OCI-LY7 (cell line): ENCODE data around the gene PCCA.

Source experiments
- EZH2phosphoT487 ChIP-seq: fragments of 200-600 bp; sonication (generic); IDR thresholded peaks from 2 replicates; pipeline ENCODE4 v1.6.1; 2018; ENCODE audit warnings: low read depth, borderline replicate concordance, mild to moderate bottlenecking, mixed run types, antibody characterized with exemption, low read length, moderate library complexity, mixed read lengths
- TF ChIP-seq, protein P1 (sequence below): fragments of 200-600 bp; sonication (generic); conservative IDR thresholded peaks from 2 replicates; pipeline ENCODE4 v1.5.1; 2014; ENCODE audit warnings: mild to moderate bottlenecking, antibody characterized with exemption, low read length, moderate library complexity, mixed read lengths

DNA sequence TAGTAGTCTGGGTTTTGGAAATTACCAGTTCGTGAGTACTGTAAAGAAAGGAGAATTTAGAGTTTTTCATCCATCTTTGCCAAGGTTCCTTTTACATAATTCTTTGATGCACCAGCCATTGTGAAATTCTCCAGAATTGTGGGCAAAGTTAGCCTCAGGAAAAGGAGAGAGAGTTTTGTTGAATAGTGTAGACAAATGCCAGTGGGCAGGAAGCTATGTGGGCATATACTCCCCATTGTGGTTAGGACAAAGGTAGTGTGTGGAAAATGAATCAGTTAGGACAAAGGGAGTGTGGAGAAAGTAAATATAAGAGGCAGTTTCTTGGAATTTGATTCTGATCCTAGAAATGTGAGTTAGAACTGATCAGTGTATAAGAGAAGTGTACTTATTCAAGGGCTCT, 67.9 kb downstream of the PCCA start:
- TF ChIP-seq, protein P1, sequence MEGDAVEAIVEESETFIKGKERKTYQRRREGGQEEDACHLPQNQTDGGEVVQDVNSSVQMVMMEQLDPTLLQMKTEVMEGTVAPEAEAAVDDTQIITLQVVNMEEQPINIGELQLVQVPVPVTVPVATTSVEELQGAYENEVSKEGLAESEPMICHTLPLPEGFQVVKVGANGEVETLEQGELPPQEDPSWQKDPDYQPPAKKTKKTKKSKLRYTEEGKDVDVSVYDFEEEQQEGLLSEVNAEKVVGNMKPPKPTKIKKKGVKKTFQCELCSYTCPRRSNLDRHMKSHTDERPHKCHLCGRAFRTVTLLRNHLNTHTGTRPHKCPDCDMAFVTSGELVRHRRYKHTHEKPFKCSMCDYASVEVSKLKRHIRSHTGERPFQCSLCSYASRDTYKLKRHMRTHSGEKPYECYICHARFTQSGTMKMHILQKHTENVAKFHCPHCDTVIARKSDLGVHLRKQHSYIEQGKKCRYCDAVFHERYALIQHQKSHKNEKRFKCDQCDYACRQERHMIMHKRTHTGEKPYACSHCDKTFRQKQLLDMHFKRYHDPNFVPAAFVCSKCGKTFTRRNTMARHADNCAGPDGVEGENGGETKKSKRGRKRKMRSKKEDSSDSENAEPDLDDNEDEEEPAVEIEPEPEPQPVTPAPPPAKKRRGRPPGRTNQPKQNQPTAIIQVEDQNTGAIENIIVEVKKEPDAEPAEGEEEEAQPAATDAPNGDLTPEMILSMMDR, result no peak
- TF ChIP-seq EZH2phosphoT487, result no peak
